Dermis microvascular lymphatic vessel endothelial cell (primary cell): Measurements from ENCODE around the gene DOCK3. TPM values are rescaled to one million over a fixed set of nuclear protein-coding genes. Genes with fewer than 3 reads are reported as not detected.
"Not testable (repeated sequence)": the region's sequence is repeated elsewhere in the genome, so short reads cannot be mapped to it uniquely, and the experiment has no call there.

Experiments
- DNase-seq, 2 donors: peaks; one replicate each; pipeline versions ENCODE4 v3.0.0 to v3.0.0-alpha.2; 2010; ENCODE audit warnings: low read depth in 2 of 2
- total RNA-seq: library from RNA; depleted of rRNA; stranded (reverse); fragments of >200 nt; gene quantifications from 2 replicates; pipeline ENCODE4 v1.2.1, GENCODE V29; 2014

Gene DOCK3
- total RNA-seq, 1 donor from 2014 or later: under 0.01 TPM

DNA sequence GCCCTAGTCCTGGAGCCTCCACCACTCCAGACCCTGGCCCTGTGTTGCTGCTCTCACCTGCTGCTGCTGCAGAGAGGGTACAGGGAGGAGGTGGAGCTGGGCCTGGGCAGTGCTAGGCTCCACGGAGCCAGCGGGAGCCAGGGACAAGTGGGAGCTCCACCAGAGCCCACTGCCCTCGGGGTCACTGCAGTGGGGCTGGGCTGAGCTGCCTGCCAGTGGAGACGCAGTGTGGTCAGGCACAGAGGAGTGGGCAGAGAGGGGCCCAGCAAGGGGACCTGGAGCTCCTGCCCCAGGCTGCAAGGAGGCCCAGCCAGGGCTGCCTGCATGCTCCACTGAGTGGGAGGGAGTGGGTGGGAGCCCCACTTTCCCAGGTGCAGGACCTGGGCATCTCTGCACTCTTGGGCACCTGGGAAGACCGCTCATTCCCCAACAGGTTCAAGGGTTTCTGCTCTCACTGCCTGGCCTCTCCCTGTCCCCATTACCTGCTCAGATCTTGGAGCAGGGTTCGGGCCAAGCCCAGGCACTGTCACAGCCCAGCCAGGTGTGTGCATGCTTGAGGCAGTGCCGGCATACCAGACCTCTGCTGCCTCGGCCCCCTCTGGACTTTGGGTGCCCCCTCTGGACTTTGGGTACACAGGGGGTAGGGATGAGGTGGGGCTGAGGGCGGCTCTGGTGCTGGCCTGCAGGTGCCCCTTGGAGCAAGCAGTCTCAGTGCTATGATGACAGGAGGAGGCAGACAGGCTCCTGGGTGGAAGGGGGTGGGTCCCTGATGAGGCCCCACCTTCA is 308.0 kb downstream of the DOCK3 start:
- DNase-seq: no peak

DNA sequence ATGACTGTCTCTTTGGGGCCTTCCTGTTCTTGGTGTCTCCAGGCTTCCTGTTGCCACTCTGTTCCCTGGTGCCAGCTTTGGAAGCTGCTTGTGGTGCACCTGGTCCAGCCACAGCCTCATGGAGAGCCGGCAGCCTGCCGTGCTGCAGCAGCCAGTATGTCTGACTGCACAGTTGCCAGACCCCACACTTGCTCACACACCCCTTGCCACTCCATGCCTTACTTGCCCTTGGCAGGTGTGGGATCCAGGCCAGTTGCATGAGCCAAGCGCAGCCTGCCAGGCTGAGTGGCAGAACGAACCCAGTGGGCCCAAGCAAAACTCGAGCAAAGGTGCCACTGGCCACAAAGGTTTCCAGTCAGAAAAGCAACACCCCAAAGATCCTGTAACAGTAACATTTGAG is 309.2 kb downstream of the DOCK3 start:
- no peak for DNase-seq

DNA sequence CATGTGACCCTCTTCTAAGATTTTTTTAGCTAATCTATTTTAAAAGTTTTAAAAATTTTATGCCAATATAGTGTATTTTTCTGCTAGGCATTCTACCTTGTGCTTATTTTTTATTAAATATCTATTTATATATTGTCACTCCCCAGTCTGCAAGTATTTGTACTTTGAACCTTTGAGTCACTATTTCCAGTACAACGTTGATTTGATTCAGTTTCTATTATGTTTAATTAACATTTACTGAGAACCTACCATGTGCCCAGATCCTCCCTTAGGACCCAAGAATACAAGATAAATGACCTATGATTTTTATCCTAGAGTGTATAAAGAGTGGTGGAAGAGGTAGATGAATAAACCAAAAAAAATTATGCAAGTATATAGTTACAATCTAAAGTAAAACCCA is 311.2 kb downstream of the DOCK3 start:
- DNase-seq: no peak

DNA sequence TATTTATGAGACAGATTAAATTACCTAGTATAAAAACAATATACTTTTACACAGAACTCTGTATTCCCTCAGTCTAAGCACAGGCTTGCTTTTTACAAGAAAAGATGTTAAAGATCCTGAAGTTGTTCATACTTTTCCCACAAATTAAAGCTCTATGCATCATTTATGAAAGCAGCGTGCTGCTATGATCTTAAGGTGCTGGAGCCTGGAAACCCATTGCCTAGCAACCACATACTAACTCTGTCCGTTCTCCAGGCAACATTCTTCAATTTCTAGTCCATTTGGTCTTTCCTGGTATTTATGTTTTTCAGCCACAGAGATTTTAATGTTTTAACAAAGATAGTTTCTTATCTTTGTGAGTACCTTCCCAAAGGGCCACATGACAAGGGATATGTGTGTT is 312.0 kb downstream of the DOCK3 start:
- no peak for DNase-seq

DNA sequence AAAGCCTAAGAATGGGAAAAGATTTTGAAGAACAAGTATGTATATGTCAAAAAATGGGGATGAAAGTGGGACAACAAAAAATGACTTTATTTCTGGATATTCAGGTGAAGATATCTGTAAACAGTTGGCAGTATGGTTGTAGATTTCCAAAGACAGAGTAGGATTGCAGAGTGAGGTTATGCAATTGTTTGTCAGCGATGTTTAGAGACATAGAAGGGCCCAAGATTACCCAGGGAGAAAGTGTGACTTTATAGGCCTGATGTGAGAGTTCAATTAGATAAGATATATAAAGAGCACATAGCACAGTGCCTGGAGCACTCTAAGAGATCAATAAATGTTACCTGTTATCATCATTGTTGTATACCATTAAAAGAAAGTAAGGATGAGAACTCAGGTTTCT is 319.8 kb downstream of the DOCK3 start:
- DNase-seq: no peak

DNA sequence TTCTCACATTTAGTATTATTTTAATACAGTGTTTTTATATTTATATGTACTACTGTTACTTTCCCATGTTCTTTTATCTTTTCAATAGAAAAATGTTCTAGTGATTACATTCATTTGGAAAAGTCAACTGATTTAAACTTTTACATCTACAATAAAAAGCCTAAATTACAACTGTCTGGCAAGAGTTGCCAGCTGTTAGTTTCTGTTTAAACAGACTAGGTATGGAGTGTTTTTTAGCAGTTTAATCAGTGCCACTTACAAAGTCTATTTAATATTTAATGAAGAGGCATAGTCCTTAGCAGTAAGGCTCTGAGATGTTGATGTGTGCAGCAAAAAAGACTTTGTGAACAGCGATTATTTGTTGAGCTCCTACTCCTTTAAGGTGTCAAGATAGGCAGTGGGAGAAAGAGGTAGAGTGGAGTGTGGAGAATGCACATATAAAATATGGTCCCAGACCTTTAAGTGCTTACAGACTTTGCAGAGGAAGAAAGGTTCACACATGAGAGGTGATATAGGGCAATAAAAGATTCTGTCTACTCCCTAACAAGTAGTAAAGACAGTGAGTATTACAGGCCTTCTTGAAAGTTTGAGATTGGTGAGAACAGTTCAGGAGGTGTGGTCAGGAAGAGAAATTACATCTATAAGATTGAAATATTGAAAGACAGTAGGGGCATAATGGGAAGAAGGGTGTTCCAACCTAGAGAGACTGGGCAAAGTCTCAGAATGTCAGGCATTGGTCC is 320.5 kb downstream of the DOCK3 start:
- DNase-seq: no peak

DNA sequence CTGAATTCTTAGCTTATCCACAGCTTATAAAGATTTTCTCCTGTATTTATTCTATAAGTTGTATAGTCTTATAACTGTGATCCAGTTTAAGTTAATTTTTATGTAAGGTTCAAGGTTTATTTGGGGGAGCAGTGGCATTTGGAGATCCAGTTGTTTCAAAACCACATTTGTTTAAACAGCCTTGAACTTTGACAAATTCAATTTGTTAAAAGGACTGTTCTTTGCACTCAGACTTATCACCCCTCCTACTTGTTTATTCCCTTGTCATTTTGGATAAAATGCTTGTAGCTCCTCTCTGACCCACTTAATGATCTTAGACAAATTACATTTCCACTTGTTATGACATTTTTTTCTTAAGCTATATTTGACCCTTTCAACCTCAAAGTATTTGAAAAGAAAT is 327.8 kb downstream of the DOCK3 start:
- no peak for DNase-seq

DNA sequence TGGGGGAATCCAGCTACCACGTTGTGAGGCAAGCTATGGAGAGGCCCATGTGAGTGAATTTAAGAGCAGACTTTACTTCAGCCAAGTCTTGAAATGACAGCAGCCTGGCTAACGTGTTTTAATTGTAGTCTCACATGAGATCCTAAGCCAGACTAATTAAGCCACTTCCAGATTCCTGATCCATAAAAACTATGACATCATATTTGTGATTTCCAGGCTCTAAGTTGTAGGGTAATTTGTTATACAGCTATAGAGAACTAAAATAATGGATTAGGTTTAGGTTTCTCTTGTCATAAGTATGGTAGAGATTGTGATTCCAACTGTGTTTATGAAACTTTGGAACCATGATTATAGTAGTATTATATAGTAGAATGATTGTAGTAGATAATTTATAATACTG is 329.5 kb downstream of the DOCK3 start:
- no peak for DNase-seq

DNA sequence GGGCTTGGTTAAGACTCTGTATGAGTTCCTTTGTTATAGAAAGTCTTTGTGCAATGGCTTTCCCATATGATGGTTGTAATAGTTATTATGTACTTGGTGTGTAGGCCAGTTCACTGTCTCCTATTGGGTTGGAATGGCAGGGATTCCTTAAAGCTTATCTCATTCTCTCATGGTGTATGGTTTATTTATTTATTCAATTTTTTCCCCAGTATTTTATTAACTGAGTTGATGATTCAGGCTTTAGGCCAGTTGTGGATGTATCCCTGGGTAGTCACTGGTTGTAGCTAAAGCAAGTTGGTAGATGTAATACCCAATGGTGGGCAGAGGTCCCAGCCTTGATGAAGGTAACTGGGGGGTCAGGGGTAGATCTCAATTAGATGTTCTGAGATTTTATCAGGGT is 349.4 kb downstream of the DOCK3 start:
- no peak for DNase-seq

DNA sequence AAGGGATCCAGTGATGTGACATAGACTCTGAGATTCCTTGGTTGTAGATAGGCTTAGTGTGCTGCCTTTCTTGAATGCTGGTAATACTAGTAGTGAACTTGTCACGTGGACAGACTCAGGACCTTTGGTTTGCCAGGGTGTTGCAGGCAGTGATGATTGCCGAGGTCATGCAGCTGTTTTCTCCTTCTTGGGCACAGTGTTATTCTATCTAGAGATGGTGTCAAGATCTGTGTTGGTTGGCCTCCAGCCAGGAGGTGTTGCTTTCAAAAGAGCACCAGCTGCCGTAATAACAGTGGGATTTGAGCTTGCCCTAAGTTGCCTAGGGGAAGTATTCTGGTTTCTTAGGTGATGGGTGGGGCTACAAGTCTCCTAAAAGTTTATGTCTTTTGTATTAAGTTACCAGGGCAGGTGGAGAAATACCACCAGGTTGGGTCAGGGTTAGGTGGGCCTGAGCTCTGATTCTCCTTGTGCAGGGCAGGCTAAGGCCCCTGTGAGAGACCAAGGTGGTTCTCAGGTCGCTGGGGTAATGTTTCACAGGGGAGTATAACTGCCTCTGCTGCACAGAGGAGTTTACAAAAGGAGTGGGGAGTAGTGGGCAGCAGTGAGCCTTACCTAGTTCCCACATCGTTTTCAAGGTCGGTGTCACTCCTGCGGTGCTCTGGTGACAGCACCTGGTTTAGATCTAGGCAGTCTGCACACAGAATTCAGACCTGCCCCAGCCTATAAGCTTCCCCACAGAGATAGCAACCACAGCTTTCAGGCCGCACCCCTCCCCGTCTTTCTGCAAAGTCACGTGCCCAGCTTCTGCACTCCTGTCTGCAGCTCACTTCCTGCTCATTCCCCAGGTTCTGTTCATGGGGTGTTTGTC is 350.3 kb downstream of the DOCK3 start:
- DNase-seq: no peak

DNA sequence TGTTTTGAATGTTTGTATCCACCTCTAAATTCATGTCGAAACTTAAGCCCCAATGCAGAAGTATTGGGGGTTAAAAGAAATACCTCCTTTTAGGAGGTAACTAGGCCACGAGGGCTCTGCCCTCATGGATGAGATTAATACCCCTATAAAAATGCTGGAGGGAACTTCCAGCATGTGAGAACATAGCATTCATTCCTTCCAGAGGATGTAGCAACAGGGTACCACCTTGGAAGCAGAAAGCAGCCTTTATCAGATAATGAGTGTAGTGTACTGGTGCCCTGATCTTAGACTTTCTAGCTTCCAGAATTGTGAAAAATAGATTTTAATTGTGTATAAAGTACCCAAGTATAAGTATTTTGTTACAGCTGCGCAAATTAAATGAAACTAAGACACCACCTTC is 356.9 kb downstream of the DOCK3 start:
- DNase-seq: no peak

DNA sequence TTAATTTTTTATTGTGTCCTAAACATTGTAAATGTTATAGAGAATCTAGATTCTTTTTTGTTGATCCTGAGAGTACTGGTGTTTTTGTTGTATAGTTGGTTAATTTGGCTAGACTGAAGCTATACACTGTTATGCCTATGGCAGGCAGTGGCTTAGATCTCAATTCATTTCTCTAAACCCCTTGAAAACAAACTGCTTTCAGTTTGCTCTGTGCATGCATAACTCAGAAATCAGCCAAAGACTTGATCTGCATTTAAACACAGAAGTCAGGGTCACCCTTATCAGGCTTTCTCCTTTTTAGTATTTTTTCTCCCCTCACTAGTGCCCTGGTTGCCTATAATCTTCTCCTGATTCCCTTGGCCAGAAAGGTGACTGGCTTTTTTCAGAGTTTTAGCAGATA is 360.9 kb downstream of the DOCK3 start:
- DNase-seq: no peak

DNA sequence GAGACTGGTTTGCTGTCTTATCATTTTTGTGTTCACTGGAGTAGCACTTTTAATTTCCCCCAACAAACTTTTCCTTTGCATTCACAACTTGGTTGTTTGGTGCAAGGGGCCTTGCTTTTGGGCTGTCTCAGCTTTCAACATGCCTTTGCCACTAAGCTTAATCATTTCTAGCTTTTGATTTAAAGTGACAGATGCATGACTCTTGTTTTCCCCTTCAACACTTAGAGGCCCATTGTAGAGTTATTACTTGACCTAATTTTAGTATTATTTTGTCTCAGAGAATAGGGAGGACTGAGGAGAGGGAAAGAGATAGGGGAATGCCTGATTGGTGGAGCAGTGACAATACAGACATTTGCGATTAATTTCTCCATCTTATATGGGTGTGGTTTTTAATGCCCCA is 370.3 kb downstream of the DOCK3 start:
- no peak for DNase-seq

DNA sequence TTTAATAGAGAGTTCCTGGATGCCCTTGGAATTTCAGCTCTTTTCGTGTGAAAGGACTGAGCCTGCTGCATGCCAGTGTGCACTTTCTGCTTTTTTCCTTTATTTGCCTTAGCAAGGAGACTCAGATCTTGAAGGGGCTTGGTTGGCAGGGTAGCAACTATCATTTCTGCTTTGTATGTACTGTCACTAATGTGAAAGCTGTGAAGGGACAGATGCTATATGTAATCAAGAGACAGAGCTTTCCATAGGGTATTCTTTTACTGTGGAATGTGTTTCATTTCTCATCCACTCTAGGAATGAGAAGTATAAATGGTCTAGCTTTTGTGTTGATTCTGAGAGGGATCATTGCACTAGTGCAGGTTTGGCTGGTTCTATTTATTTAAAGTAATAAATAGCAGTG is 377.8 kb downstream of the DOCK3 start:
- no peak for DNase-seq

DNA sequence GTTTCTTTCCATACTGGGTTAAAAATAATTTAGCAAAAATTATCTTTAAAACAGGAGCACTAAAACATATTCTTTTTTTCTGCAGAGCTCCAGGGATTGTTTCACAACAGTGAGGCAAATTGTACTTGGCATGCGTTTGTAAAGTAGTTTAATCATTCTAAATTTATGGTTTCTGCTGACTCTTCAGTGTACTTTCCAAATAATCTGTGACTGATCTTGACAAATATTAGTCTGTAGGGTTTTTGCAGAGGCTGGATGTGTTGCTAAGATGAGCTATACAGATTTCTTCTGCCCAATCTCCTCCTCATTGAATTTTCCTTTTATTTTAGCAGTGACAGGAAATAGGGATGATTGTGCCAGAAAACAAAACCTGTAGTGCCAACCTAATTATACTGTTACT is 382.4 kb downstream of the DOCK3 start:
- DNase-seq: no peak

DNA sequence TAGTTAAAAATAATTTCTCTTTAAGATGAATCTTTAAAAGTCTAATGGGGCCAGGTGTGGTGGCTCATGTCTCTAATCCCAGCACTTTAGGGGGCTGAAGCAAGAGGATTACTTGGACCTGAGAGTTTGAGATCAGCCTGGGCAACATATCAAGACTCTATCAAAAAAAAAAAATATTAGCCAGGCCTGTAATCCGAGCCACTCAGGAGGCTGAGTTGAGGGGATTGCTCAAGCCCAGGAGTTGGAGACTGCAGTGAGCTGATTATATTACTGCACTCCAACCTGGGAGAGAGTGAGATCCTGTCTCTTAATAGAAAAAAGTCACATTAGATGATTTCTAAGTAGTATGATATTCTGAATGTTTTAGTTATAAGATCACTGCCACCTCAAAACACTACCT is 388.3 kb downstream of the DOCK3 start:
- no peak for DNase-seq

DNA sequence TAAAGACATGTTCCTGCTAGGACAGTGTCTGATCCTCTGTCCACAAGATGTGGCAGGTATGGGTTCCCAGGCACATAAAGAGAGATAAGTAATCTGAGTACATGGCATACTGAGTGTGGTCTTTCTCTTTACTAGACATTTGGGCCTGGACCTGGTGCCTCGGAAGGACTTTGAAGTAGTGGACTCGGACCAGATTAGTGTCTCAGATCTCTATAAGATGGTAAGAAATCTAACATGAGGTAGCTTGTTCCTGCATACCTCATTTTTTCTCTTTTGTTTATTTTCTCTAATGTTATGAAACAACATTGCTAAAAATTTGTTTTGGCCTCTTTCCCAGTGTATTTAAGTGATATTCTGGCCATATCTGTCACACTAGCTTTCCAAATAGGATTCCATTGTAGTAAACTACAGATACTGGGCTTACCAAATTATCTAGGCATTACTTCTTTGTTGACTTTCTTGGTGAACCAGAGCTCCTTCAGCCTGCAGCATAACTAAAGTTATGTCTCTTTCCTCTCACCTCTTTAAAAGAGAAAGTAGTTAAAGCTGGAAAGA is 400.6 kb downstream of the DOCK3 start:
- DNase-seq: no peak

DNA sequence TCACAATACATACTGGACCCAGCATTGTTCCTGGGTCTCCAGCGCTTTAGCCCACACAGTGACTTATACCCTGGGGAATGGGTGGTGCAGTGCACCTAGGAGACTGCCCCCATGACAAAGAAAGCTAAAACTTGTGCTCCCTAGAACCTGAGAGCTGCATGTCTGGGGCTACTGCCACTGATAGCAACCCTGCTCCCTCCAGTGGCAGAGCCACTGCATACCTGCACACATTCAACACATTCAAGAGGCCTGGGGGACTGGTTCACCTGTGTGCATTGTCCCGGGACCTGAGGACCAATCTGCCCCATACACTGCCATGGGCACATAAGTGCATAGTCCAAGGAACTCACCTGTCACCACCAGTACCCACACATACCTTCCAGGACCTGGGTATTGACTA is 407.6 kb downstream of the DOCK3 start:
- no peak for DNase-seq

DNA sequence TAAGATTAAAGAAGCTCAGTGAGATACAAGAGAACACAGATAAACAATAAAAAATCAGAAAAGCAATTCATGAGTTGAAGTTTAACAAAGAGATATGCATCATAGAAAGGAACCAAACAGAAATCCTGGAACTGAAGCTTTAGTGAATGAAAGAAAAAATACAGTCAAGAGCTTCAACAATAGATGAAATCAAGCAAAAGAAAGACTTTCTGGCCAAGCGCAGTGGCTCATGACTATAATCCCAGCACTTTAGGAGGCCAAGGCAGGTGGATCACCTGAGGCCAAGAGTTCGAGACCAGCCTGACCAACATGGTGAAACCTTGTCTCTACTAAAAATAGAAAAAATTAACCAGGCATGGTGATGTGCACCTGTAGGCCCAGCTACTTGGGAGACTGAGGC is 408.8 kb downstream of the DOCK3 start:
- DNase-seq: no peak

DNA sequence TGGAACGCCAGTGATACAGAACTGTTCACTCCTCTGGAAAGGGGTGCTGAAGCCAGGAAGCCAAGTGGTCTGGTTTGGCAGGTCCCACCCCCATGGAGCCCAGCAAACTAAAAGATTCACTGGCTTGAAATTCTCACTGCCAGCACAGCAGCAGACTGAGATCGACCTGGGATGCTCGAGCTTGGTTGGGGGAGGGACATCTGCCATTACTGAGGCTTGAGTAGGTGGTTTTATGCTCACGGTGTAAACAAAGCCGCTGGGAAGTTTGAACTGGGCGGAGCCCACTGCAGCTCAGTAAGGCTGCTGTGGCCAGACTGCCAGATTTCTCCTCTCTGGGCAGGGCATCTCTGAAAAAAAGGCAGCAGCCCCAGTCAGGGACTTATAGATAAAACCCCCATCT is 417.4 kb downstream of the DOCK3 start:
- DNase-seq: not testable (repeated sequence)

DNA sequence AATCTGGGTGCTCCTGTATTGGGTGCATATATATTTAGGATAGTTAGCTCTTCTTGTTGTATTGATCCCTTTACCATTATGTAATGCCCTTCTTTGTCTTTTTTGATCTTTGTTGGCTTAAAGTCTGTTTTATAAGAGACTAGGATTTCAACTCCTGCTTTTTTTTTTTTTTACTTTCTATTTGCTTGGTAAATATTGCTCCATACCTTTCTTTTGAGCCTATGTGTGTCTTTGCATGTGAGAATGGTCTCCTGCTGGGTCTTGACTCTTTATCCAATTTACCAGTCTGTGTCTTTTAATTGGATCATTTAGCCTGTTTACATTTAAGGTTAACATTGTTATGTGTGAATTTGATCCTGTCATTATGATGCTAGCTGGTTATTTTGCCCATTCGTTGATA is 420.1 kb downstream of the DOCK3 start:
- not testable (repeated sequence) for DNase-seq
